Measurements from ENCODE around the gene STRN. TPM values are rescaled to one million over a fixed set of nuclear protein-coding genes. Genes with fewer than 3 reads are reported as not detected.
"Not testable (repeated sequence)": the region's sequence is repeated elsewhere in the genome, so short reads cannot be mapped to it uniquely, and the experiment has no call there.

The STRN gene
- total RNA-seq, 1 experiment from 2014 or later = 37.4 TPM

DNA sequence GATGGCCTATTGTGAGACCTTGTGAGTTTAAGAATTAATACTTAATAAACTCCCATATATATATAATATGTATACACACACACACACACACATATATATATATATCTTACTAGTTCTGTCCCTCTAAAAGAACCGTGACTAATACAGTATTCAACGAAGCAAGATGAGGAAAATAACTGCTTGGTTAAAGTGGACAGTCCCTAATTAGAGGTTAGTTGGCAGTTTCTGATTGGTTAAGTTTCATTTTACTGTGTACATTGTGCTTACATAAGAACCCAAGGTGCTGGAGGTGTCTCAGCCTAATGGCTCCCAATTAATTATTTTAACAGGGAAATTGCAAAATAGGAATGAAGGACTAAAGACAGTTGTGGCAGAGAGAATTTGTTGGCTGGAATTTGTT lies 132.1 kb downstream of the STRN start:
- POLR2A ChIA-PET = no interaction called here
- no peak overlapping the region for H3K27ac ChIP-seq (ENCODE audit: low read length)
- no peak for ATAC-seq
- no peaks in the 10 kb centered on the region for H3K9me3 ChIP-seq (ENCODE audit: control insufficient read depth, insufficient read depth, low read depth, low read length)
- no peak for DNase-seq (ENCODE audit: low read depth, low spot score)
- H3K4me3 ChIP-seq (ENCODE audit: low read depth in 2 of 2, low read length in 2 of 2) = no peak overlapping the region
- no peaks in the 10 kb centered on the region for H3K27me3 ChIP-seq (ENCODE audit: control insufficient read depth, insufficient read depth, low read length)
- TF ChIP-seq TCF7L2 (IDR thresholded peaks at IDR 0.05; ENCODE audit: low read depth, low read length) (no peak), POLR2AphosphoS5 (IDR thresholded peaks at IDR 0.05; ENCODE audit: low read depth, low read length) (no peak), SIN3A (IDR thresholded peaks at IDR 0.05; ENCODE audit: borderline replicate concordance, insufficient read depth, low read depth, low read length) (no peak)
- TF ChIP-seq, protein P1, sequence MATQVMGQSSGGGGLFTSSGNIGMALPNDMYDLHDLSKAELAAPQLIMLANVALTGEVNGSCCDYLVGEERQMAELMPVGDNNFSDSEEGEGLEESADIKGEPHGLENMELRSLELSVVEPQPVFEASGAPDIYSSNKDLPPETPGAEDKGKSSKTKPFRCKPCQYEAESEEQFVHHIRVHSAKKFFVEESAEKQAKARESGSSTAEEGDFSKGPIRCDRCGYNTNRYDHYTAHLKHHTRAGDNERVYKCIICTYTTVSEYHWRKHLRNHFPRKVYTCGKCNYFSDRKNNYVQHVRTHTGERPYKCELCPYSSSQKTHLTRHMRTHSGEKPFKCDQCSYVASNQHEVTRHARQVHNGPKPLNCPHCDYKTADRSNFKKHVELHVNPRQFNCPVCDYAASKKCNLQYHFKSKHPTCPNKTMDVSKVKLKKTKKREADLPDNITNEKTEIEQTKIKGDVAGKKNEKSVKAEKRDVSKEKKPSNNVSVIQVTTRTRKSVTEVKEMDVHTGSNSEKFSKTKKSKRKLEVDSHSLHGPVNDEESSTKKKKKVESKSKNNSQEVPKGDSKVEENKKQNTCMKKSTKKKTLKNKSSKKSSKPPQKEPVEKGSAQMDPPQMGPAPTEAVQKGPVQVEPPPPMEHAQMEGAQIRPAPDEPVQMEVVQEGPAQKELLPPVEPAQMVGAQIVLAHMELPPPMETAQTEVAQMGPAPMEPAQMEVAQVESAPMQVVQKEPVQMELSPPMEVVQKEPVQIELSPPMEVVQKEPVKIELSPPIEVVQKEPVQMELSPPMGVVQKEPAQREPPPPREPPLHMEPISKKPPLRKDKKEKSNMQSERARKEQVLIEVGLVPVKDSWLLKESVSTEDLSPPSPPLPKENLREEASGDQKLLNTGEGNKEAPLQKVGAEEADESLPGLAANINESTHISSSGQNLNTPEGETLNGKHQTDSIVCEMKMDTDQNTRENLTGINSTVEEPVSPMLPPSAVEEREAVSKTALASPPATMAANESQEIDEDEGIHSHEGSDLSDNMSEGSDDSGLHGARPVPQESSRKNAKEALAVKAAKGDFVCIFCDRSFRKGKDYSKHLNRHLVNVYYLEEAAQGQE (IDR thresholded peaks at IDR 0.05; ENCODE audit: insufficient read depth in 1 of 2, low read depth in 2 of 2, low read length in 1 of 2) = no peak
- TF ChIP-seq, protein P2, sequence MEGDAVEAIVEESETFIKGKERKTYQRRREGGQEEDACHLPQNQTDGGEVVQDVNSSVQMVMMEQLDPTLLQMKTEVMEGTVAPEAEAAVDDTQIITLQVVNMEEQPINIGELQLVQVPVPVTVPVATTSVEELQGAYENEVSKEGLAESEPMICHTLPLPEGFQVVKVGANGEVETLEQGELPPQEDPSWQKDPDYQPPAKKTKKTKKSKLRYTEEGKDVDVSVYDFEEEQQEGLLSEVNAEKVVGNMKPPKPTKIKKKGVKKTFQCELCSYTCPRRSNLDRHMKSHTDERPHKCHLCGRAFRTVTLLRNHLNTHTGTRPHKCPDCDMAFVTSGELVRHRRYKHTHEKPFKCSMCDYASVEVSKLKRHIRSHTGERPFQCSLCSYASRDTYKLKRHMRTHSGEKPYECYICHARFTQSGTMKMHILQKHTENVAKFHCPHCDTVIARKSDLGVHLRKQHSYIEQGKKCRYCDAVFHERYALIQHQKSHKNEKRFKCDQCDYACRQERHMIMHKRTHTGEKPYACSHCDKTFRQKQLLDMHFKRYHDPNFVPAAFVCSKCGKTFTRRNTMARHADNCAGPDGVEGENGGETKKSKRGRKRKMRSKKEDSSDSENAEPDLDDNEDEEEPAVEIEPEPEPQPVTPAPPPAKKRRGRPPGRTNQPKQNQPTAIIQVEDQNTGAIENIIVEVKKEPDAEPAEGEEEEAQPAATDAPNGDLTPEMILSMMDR (IDR thresholded peaks at IDR 0.05) = no peak
- CTCF ChIA-PET = no interaction called here
- intact Hi-C loops (cut with micrococcal nuclease; ENCODE audit: unreplicated experiment) (no loop called here), in situ Hi-C loops (cut with HindIII; ENCODE audit: low pct_unique_long_range_greater_than_20kb, low sequenced_read_pairs) (no loop called here)
- no peaks in the 10 kb centered on the region for H3K36me3 ChIP-seq (ENCODE audit: control insufficient read depth, insufficient read depth, low read length)
- H3K4me1 ChIP-seq (ENCODE audit: control insufficient read depth, insufficient read depth, low read length) = no peaks in the 10 kb centered on the region
- no TSS peak for BruUV-seq (replicated peaks)

DNA sequence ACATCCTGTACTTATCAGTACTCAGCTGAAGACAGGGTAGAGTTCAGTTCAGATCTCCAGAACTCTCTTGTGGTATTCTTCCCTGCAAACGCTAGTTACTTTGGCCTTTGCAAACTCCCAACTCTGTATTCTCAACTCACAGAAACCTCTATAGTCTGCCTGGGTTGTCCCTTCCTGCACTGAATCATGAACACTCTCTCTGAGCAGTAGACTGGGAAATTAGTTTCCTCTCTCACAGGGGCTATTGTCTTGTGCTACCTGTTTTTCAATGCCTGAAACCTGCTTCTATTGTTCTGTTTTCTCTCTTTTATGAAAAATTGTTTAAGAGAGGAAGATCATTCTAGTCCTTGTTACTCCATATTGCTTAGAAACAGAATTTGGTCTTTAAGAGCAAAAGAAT lies 135.2 kb downstream of the STRN start:
- ATAC-seq = no peak
- ChIA-PET CTCF (interaction anchor here (0.6 to 0.7 kb wide), 2 partner anchors 45 to 145 kb away, joined by 3 read pairs; no protein-coding TSS in a partner anchor), POLR2A (interaction anchor here (0.7 kb wide), 1 partner anchor 24 kb away, joined by 5 read pairs; no protein-coding TSS in a partner anchor)

DNA sequence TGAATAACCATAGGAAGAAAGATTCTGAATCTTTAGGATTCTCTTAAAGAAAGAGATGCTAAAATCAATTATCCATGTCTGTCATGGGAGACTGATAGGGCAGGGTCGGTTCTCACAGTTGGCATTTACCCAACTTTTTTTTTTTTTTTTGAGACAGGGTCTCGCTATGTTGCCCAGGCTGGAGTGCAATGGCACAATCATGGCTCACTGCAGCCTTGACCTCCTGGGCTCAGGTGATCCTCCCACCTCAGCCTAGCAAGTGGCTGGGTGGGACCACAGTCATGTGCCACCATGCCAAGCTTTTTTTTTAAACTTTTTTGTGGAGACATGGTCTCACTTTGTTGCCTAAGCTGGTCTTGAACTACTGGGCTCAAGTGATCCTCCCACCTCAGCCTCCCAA lies 141.7 kb downstream of the STRN start:
- H3K9me3 ChIP-seq (ENCODE audit: control insufficient read depth, insufficient read depth, low read depth, low read length); H3K27me3 ChIP-seq (ENCODE audit: control insufficient read depth, insufficient read depth, low read length); BruUV-seq (replicated peaks); H3K4me3 ChIP-seq (ENCODE audit: low read depth in 2 of 2, low read length in 2 of 2); intact Hi-C loops (cut with micrococcal nuclease; ENCODE audit: unreplicated experiment); H3K4me1 ChIP-seq (ENCODE audit: control insufficient read depth, insufficient read depth, low read length); CTCF ChIA-PET; H3K27ac ChIP-seq (ENCODE audit: low read length); ATAC-seq; DNase-seq (ENCODE audit: low read depth, low spot score); in situ Hi-C loops (cut with HindIII; ENCODE audit: low pct_unique_long_range_greater_than_20kb, low sequenced_read_pairs); H3K36me3 ChIP-seq (ENCODE audit: control insufficient read depth, insufficient read depth, low read length): not testable (repeated sequence)
- POLR2A ChIA-PET = interaction anchor here (0.5 to 0.6 kb wide), 2 partner anchors 128 to 511 kb away, joined by 3 to 5 read pairs; no protein-coding TSS in a partner anchor

More for the DNA sequence above, 135.2 kb downstream of the STRN start:
- Histone ChIP-seq H3K27me3 (ENCODE audit: control insufficient read depth, insufficient read depth, low read length) (no peaks in the 10 kb centered on the region; the same call in 1 of the 2 replicates), H3K4me1 (ENCODE audit: control insufficient read depth, insufficient read depth, low read length) (no peaks in the 10 kb centered on the region), H3K27ac (ENCODE audit: low read length) (no peak overlapping the region), H3K4me3 (ENCODE audit: low read depth in 2 of 2, low read length in 2 of 2) (no peak overlapping the region), H3K9me3 (ENCODE audit: control insufficient read depth, insufficient read depth, low read depth, low read length) (no peaks in the 10 kb centered on the region), H3K36me3 (ENCODE audit: control insufficient read depth, insufficient read depth, low read length) (no peaks in the 10 kb centered on the region)
- no peak for DNase-seq (ENCODE audit: low read depth, low spot score)
- intact Hi-C loops (cut with micrococcal nuclease; ENCODE audit: unreplicated experiment) = no loop called here
- TF ChIP-seq SIN3A (IDR thresholded peaks at IDR 0.05; ENCODE audit: borderline replicate concordance, insufficient read depth, low read depth, low read length) = no peak
- TF ChIP-seq POLR2AphosphoS5 (IDR thresholded peaks at IDR 0.05; ENCODE audit: low read depth, low read length) = no peak
- no peak for TF ChIP-seq TCF7L2 (IDR thresholded peaks at IDR 0.05; ENCODE audit: low read depth, low read length)
- TF ChIP-seq, protein P2 (IDR thresholded peaks at IDR 0.05) = no peak
- TF ChIP-seq, protein P1 (IDR thresholded peaks at IDR 0.05; ENCODE audit: insufficient read depth in 1 of 2, low read depth in 2 of 2, low read length in 1 of 2) = no peak
- no TSS peak for BruUV-seq (replicated peaks)
- in situ Hi-C loops (cut with HindIII; ENCODE audit: low pct_unique_long_range_greater_than_20kb, low sequenced_read_pairs) = no loop called here
